Trophoblast cell (in vitro differentiated cells and primary cell): ENCODE results near the gene DAND5.

Source experiments
- DNase-seq, 2 donors: peaks; one replicate each; pipeline ENCODE4 v3.0.0-alpha.2; 2016
- H2AFZ ChIP-seq: 2 replicates; pipeline ENCODE4 v1.6.1; 2013; ENCODE audit warnings: low read length, moderate library complexity, mild to moderate bottlenecking; ENCODE audit not compliant: insufficient read depth, poor library complexity
- H2AK5ac ChIP-seq: 2 replicates; pipeline ENCODE4 v1.6.1; 2013; ENCODE audit warnings: mild to moderate bottlenecking, low read length
- H2BK120ac ChIP-seq: 2 replicates; pipeline ENCODE4 v1.6.1; 2013; ENCODE audit warnings: low read length, mild to moderate bottlenecking, moderate library complexity; ENCODE audit not compliant: insufficient read depth, poor library complexity
- H2BK12ac ChIP-seq: 2 replicates; pipeline ENCODE4 v1.6.1; 2013; ENCODE audit warnings: mild to moderate bottlenecking, low read length, moderate library complexity
- H2BK5ac ChIP-seq: 2 replicates; pipeline ENCODE4 v1.6.1; 2013; ENCODE audit warnings: low read length, low read depth, moderate library complexity, mild to moderate bottlenecking; ENCODE audit not compliant: poor library complexity
- H3K14ac ChIP-seq: 2 replicates; pipeline ENCODE4 v1.6.1; 2013; ENCODE audit warnings: mild to moderate bottlenecking, low read length
- H3K18ac ChIP-seq: 2 replicates; pipeline ENCODE4 v1.6.1; 2013; ENCODE audit warnings: mild to moderate bottlenecking, low read length
- H3K23ac ChIP-seq: 2 replicates; pipeline ENCODE4 v1.6.1; 2013; ENCODE audit warnings: low read length
- H3K27ac ChIP-seq: 2 replicates; pipeline ENCODE4 v1.5.1; 2013; ENCODE audit warnings: low read depth, mild to moderate bottlenecking, inconsistent platforms, low read length, moderate library complexity
- H3K27me3 ChIP-seq: 2 replicates; pipeline ENCODE4 v1.6.1; 2013; ENCODE audit warnings: inconsistent platforms, mild to moderate bottlenecking, low read length, moderate library complexity; ENCODE audit not compliant: insufficient read depth
- H3K36me3 ChIP-seq, 2 experiments: 1 replicate in 1 of 2; 2 replicates in 1 of 2; pipeline ENCODE4 v1.6.1; 2013; ENCODE audit warnings: low read length in 2 of 2, mild to moderate bottlenecking in 2 of 2, moderate library complexity in 1 of 2; ENCODE audit not compliant: insufficient read depth in 2 of 2, control insufficient read depth in 1 of 2
- H3K4ac ChIP-seq: 2 replicates; pipeline ENCODE4 v1.6.1; 2013; ENCODE audit warnings: low read depth, mild to moderate bottlenecking, low read length, moderate library complexity
- H3K4me1 ChIP-seq, 2 experiments: 1 replicate in 1 of 2; 2 replicates in 1 of 2; pipeline ENCODE4 v1.6.1; 2013; ENCODE audit warnings: low read length in 2 of 2, mild to moderate bottlenecking in 2 of 2, moderate library complexity in 1 of 2; ENCODE audit not compliant: insufficient read depth in 2 of 2, control insufficient read depth in 1 of 2
- H3K4me2 ChIP-seq: 2 replicates; pipeline ENCODE4 v1.6.1; 2013; ENCODE audit warnings: inconsistent platforms, mild to moderate bottlenecking, low read length, moderate library complexity
- H3K4me3 ChIP-seq: 2 replicates; pipeline ENCODE4 v1.5.1; 2013; ENCODE audit warnings: mild to moderate bottlenecking, low read depth, low read length, inconsistent platforms
- H3K79me1 ChIP-seq: one replicate; pipeline ENCODE4 v1.6.1; 2013; ENCODE audit warnings: low read length
- H3K79me2 ChIP-seq: 2 replicates; pipeline ENCODE4 v1.6.1; 2013; ENCODE audit warnings: low read length, mild to moderate bottlenecking; ENCODE audit not compliant: control insufficient read depth, insufficient read depth, poor library complexity
- H3K9ac ChIP-seq: 2 replicates; pipeline ENCODE4 v1.6.1; 2013; ENCODE audit warnings: mild to moderate bottlenecking, low read length
- H3K9me3 ChIP-seq: 2 replicates; pipeline ENCODE4 v1.6.1; 2013; ENCODE audit warnings: low read depth, mild to moderate bottlenecking, control low read depth, inconsistent platforms, low read length; ENCODE audit not compliant: insufficient read depth
- H4K12ac ChIP-seq: 2 replicates; pipeline ENCODE4 v1.6.1; 2013; ENCODE audit warnings: low read depth, mild to moderate bottlenecking, low read length, moderate library complexity
- H4K8ac ChIP-seq: 2 replicates; pipeline ENCODE4 v1.6.1; 2013; ENCODE audit warnings: low read depth, mild to moderate bottlenecking, low read length, moderate library complexity
- H4K91ac ChIP-seq: one replicate; pipeline ENCODE4 v1.6.1; 2013; ENCODE audit warnings: low read depth, mild to moderate bottlenecking, low read length, moderate library complexity
- WGBS: extraction: QIAGEN DNeasy Blood & Tissue Kit; methylation state at CpG from one replicate; pipeline ENCODE4 v1.1.7; 2013; ENCODE audit warnings: missing lambda C conversion rate; ENCODE audit not compliant: insufficient read length, insufficient coverage; ENCODE audit errors: extremely low coverage; 5-methylcytosine and 5-hydroxymethylcytosine counted together

DAND5 gene

GRCh38 chr19:12997179-12997966 is 28.0 kb downstream of the DAND5 start:
- DNase-seq: no peak
- no CpG with 5 or more reads among the region's 25 CpGs for WGBS
- Histone ChIP-seq H3K4ac (no peak overlapping the region), H4K91ac (no peak overlapping the region), H2BK5ac (no peak overlapping the region), H3K79me1 (no peaks in the 10 kb centered on the region), H2BK120ac (no peak overlapping the region), H3K27ac (no peak overlapping the region), H3K79me2 (no peaks in the 10 kb centered on the region), H3K23ac (no peak overlapping the region), H3K36me3 (no peaks in the 10 kb centered on the region), H3K27me3 (peaks cover 49% of the 10 kb centered on the region), H2AFZ (no peak overlapping the region), H3K4me1 (peaks cover 0 to 6% of the 10 kb centered on the region in 2 experiments), H3K9me3 (peaks cover 32% of the 10 kb centered on the region), H3K9ac (no peak overlapping the region), H4K8ac (no peak overlapping the region), H3K18ac (no peak overlapping the region), H3K14ac (no peak overlapping the region), H3K4me2 (no peak overlapping the region), H4K12ac (no peak overlapping the region), H2AK5ac (no peak overlapping the region), H3K4me3 (no peak overlapping the region), H2BK12ac (no peak overlapping the region)

GRCh38 chr19:12997967-12998940 is 28.9 kb downstream of the DAND5 start:
- H2AFZ ChIP-seq: no peak overlapping the region
- no peak overlapping the region for H3K23ac ChIP-seq
- peaks cover 0 to 6% of the 10 kb centered on the region in 2 experiments for H3K4me1 ChIP-seq
- no peak overlapping the region for H3K4ac ChIP-seq
- H3K27me3 ChIP-seq: peaks cover 49% of the 10 kb centered on the region
- no peak overlapping the region for H2BK120ac ChIP-seq
- no peaks in the 10 kb centered on the region for H3K79me1 ChIP-seq
- no peak overlapping the region for H4K91ac ChIP-seq
- H3K4me2 ChIP-seq: no peak overlapping the region
- H3K79me2 ChIP-seq: no peaks in the 10 kb centered on the region
- no peak for DNase-seq
- no peak overlapping the region for H2BK12ac ChIP-seq
- no peak overlapping the region for H4K8ac ChIP-seq
- H3K27ac ChIP-seq: no peak overlapping the region
- H3K36me3 ChIP-seq: no peaks in the 10 kb centered on the region
- no CpG with 5 or more reads among the region's 32 CpGs for WGBS
- H3K9me3 ChIP-seq: peaks cover 33% of the 10 kb centered on the region
- H2AK5ac ChIP-seq: no peak overlapping the region
- H3K9ac ChIP-seq: no peak overlapping the region
- H4K12ac ChIP-seq: no peak overlapping the region
- no peak overlapping the region for H3K14ac ChIP-seq
- no peak overlapping the region for H3K4me3 ChIP-seq
- no peak overlapping the region for H2BK5ac ChIP-seq
- no peak overlapping the region for H3K18ac ChIP-seq

- DNase-seq: no peak
- H3K27ac ChIP-seq: no peak overlapping the region
- H3K4me2 ChIP-seq: no peak overlapping the region
- no CpG with 5 or more reads among the region's 19 CpGs for WGBS
- H2BK5ac ChIP-seq: no peak overlapping the region
- no peaks in the 10 kb centered on the region for H3K36me3 ChIP-seq
- H4K91ac ChIP-seq: no peak overlapping the region
- H3K79me1 ChIP-seq: no peaks in the 10 kb centered on the region
- H3K27me3 ChIP-seq: peaks cover 43% of the 10 kb centered on the region
- no peak overlapping the region for H4K8ac ChIP-seq
- no peak overlapping the region for H3K18ac ChIP-seq
- H2AFZ ChIP-seq: no peak overlapping the region
- no peak overlapping the region for H3K14ac ChIP-seq
- H3K23ac ChIP-seq: no peak overlapping the region
- no peak overlapping the region for H4K12ac ChIP-seq
- H3K4me3 ChIP-seq: no peak overlapping the region
- H3K4me1 ChIP-seq: no peaks in the 10 kb centered on the region
- H2BK120ac ChIP-seq: no peak overlapping the region
- no peak overlapping the region for H2AK5ac ChIP-seq
- H3K9me3 ChIP-seq: peaks cover 25% of the 10 kb centered on the region
- no peak overlapping the region for H3K9ac ChIP-seq
- no peak overlapping the region for H2BK12ac ChIP-seq
- H3K4ac ChIP-seq: no peak overlapping the region
- H3K79me2 ChIP-seq: no peaks in the 10 kb centered on the region
Measured at GRCh38 chr19:13001166-13001501, 31.8 kb downstream of the DAND5 start.

- Histone ChIP-seq H3K18ac (no peak overlapping the region), H2BK120ac (no peak overlapping the region), H3K27ac (no peak overlapping the region), H3K27me3 (peaks cover 38% of the 10 kb centered on the region), H3K14ac (no peak overlapping the region), H3K79me2 (no peaks in the 10 kb centered on the region), H4K12ac (no peak overlapping the region), H3K23ac (no peak overlapping the region), H2AK5ac (no peak overlapping the region), H2AFZ (no peak overlapping the region), H4K91ac (no peak overlapping the region), H4K8ac (no peak overlapping the region), H3K9me3 (peaks cover 25% of the 10 kb centered on the region), H2BK5ac (no peak overlapping the region), H3K4me2 (no peak overlapping the region), H3K36me3 (no peaks in the 10 kb centered on the region), H3K9ac (no peak overlapping the region), H2BK12ac (no peak overlapping the region), H3K4me3 (no peak overlapping the region), H3K4me1 (no peaks in the 10 kb centered on the region), H3K79me1 (no peaks in the 10 kb centered on the region), H3K4ac (no peak overlapping the region)
- WGBS: no CpG with 5 or more reads among the region's 41 CpGs
- no peak for DNase-seq
Measured at GRCh38 chr19:13001502-13002165, 32.3 kb downstream of the DAND5 start.
